Activated CD8-positive, alpha-beta memory T cell treated with anti-CD3 and anti-CD28 coated beads, Interleukin-2, amount 50 U/mL, for 24 hours (primary cell): ENCODE measurements around the gene CNIH1.

ENCODE experiments used
- DNase-seq: peaks from one replicate; pipeline ENCODE4 v3.0.0-alpha.2; 2020; ENCODE audit errors: extremely low read depth

The CNIH1 gene

GRCh38 chr14:54440873-54441868, at the start of gene CNIH1:
TSS of gene CNIH1 (minus strand) at chr14:54441374. CDS start at chr14:54441327, 47 bp downstream.
- DNase-seq = peak; percentile 80

GRCh38 chr14:54490445-54491175, 49.4 kb upstream of the CNIH1 start:
- DNase-seq = no peak

GRCh38 chr14:54489731-54490444, 48.7 kb upstream of the CNIH1 start:
- no peak for DNase-seq

- DNase-seq = no peak
These were observed 48.1 kb upstream of the CNIH1 start for GRCh38 chr14:54489318-54489683.

- peak; percentile 72 for DNase-seq
These were observed 47.6 kb upstream of the CNIH1 start, which contains the start of gene GMFB for GRCh38 chr14:54488646-54489317. TSS of gene GMFB (minus strand) at chr14:54488980. CDS start at chr14:54488927, 53 bp downstream.

- no peak for DNase-seq
These were observed 47.1 kb upstream of the CNIH1 start for GRCh38 chr14:54488318-54488645.

- no peak for DNase-seq
These were observed 46.6 kb upstream of the CNIH1 start for GRCh38 chr14:54487771-54488170.

GRCh38 chr14:54486685-54487084, 45.5 kb upstream of the CNIH1 start:
- no peak for DNase-seq

GRCh38 chr14:54483846-54484245, 42.7 kb upstream of the CNIH1 start:
- no peak for DNase-seq

GRCh38 chr14:54483073-54483745, 42.0 kb upstream of the CNIH1 start:
- no peak for DNase-seq

GRCh38 chr14:54481695-54482094, 40.5 kb upstream of the CNIH1 start:
- DNase-seq = no peak

GRCh38 chr14:54480830-54481562, 39.8 kb upstream of the CNIH1 start:
- DNase-seq = no peak

- no peak for DNase-seq
These were observed 37.6 kb upstream of the CNIH1 start for GRCh38 chr14:54478636-54479215.

GRCh38 chr14:54475911-54476310, 34.7 kb upstream of the CNIH1 start:
- no peak for DNase-seq

- DNase-seq = no peak
These were observed 34.2 kb upstream of the CNIH1 start for GRCh38 chr14:54475187-54475899.

GRCh38 chr14:54474232-54474793, 33.1 kb upstream of the CNIH1 start:
- DNase-seq = no peak

GRCh38 chr14:54472315-54472714, 31.1 kb upstream of the CNIH1 start:
- no peak for DNase-seq

- no peak for DNase-seq
These were observed 30.5 kb upstream of the CNIH1 start for GRCh38 chr14:54471641-54472040.

GRCh38 chr14:54470701-54471100, 29.5 kb upstream of the CNIH1 start:
- DNase-seq = no peak
